A673 (cell line): Measurements from ENCODE around the gene RPS29.

Source experiments
- CTCF ChIP-seq: fragments of 300-800, 200-600 bp; sonication (generic); conservative IDR thresholded peaks from 2 replicates; pipeline ENCODE4 v1.5.1; 2017; ENCODE audit warnings: low read depth, mild to moderate bottlenecking, antibody characterized with exemption, low read length, moderate library complexity, mixed read lengths
- EZH2 ChIP-seq: fragments of 200-600 bp; sonication (generic); IDR thresholded peaks from 2 replicates; pipeline ENCODE4 v1.6.1; 2017; ENCODE audit warnings: borderline replicate concordance, low read depth, mild to moderate bottlenecking, mixed read lengths, antibody characterized with exemption, low read length; ENCODE audit not compliant: poor library complexity, severe bottlenecking

GRCh38 chr14:49634547-49635334 lies 48.6 kb upstream of the RPS29 start, which contains the start of gene DNAAF2:
- TF ChIP-seq CTCF: no peak
- TF ChIP-seq EZH2: no peak
